Stimulated activated CD8-positive, alpha-beta memory T cell treated with anti-CD3 and anti-CD28 coated beads, Interleukin-7, amount 100 ng/mL, for 4 hours (primary cell): Measurements from ENCODE around the gene SYNGR1.
"Not testable (repeated sequence)": the region's sequence is repeated elsewhere in the genome, so short reads cannot be mapped to it uniquely, and the experiment has no call there.

Source experiments
- DNase-seq, 2 donors: peaks; one replicate each; pipeline ENCODE4 v3.0.0-alpha.2; 2020; ENCODE audit warnings: low read depth in 2 of 2

Gene SYNGR1

GRCh38 chr22:39316440-39317083, 33.2 kb upstream of the SYNGR1 start:
- peak; percentile 63 to 68 for DNase-seq

GRCh38 chr22:39317084-39317774, 32.6 kb upstream of the SYNGR1 start:
- no peak for DNase-seq

GRCh38 chr22:39317775-39318506, 31.9 kb upstream of the SYNGR1 start:
- no peak for DNase-seq

GRCh38 chr22:39318507-39319283, 31.1 kb upstream of the SYNGR1 start:
- no peak for DNase-seq

GRCh38 chr22:39319284-39320022, 30.3 kb upstream of the SYNGR1 start, which contains the start of gene RPL3:
Gene RPL3, minus strand, starts transcription at chr22:39319623. Its CDS starts 26 bp downstream, at chr22:39319597.
- peak; percentile 93 to 95 for DNase-seq

- not testable (repeated sequence) for DNase-seq
Observed at GRCh38 chr22:39320616-39321029, 29.2 kb upstream of the SYNGR1 start.

GRCh38 chr22:39325392-39325932, 24.3 kb upstream of the SYNGR1 start:
- DNase-seq = no peak

GRCh38 chr22:39327995-39328754, 21.6 kb upstream of the SYNGR1 start:
- DNase-seq = no peak

- DNase-seq = not testable (repeated sequence)
Observed at GRCh38 chr22:39330553-39330952, 19.2 kb upstream of the SYNGR1 start.

GRCh38 chr22:39332441-39333064, 17.2 kb upstream of the SYNGR1 start:
- no peak for DNase-seq

GRCh38 chr22:39336411-39336810, 13.4 kb upstream of the SYNGR1 start:
- no peak for DNase-seq

GRCh38 chr22:39339775-39340174, 10.0 kb upstream of the SYNGR1 start:
- not testable (repeated sequence) for DNase-seq

GRCh38 chr22:39341179-39341578, 8.6 kb upstream of the SYNGR1 start:
- no peak for DNase-seq

- no peak for DNase-seq
Observed at GRCh38 chr22:39343259-39344045, 6.3 kb upstream of the SYNGR1 start.

- DNase-seq = no peak
Observed at GRCh38 chr22:39344046-39344390, 5.8 kb upstream of the SYNGR1 start.

GRCh38 chr22:39345231-39345630, 4.6 kb upstream of the SYNGR1 start:
- DNase-seq = no peak

GRCh38 chr22:39348909-39349505, 784 bp upstream of the SYNGR1 start:
- no peak for DNase-seq

- DNase-seq = no peak
Observed at GRCh38 chr22:39349506-39349966, 255 bp upstream of the SYNGR1 start.
